Measurements from ENCODE around the gene C10orf67.
A peak's percentile ranks its signal among the peaks of the same experiment; 100 is the strongest.

Gene C10orf67

DNA sequence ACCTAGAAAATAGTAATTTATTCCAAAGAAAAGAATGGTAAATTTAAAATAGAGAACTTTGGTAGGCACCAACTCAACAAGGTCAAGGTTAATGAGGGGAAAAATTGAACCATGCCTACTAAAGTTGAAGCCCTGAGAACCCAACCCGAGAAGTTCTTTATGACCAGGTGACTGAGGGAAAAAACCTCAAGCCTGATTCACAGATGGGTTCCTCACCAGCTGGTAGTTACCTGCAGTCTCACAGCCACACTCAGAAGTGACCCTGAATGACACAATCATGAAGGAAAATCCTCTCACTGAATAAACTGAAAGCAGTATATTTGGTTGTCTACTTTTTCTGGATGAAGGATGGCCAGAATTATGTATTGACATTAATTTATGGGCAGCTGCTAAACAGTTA, 7.0 kb downstream of the C10orf67 start:
- ATAC-seq = no peak
- TF ChIP-seq GLIS3 (CRISPR knock-in tag; IDR thresholded peaks at IDR 0.05) (no peak), CSDC2 (CRISPR knock-in tag; IDR thresholded peaks at IDR 0.05) (no peak), ISL1 (CRISPR knock-in tag; IDR thresholded peaks at IDR 0.05) (no peak), RARB (CRISPR knock-in tag; IDR thresholded peaks at IDR 0.05) (no peak), PPARA (CRISPR knock-in tag; IDR thresholded peaks at IDR 0.05; ENCODE audit: borderline replicate concordance) (no peak), BACH2 (CRISPR knock-in tag; IDR thresholded peaks at IDR 0.05; ENCODE audit: borderline replicate concordance) (no peak), ZC3H10 (CRISPR knock-in tag; IDR thresholded peaks at IDR 0.05) (no peak), ZNF565 (CRISPR knock-in tag; conservative IDR thresholded peaks at IDR 0.05; ENCODE audit: low read depth) (no peak)
- TF ChIP-seq, protein P1, sequence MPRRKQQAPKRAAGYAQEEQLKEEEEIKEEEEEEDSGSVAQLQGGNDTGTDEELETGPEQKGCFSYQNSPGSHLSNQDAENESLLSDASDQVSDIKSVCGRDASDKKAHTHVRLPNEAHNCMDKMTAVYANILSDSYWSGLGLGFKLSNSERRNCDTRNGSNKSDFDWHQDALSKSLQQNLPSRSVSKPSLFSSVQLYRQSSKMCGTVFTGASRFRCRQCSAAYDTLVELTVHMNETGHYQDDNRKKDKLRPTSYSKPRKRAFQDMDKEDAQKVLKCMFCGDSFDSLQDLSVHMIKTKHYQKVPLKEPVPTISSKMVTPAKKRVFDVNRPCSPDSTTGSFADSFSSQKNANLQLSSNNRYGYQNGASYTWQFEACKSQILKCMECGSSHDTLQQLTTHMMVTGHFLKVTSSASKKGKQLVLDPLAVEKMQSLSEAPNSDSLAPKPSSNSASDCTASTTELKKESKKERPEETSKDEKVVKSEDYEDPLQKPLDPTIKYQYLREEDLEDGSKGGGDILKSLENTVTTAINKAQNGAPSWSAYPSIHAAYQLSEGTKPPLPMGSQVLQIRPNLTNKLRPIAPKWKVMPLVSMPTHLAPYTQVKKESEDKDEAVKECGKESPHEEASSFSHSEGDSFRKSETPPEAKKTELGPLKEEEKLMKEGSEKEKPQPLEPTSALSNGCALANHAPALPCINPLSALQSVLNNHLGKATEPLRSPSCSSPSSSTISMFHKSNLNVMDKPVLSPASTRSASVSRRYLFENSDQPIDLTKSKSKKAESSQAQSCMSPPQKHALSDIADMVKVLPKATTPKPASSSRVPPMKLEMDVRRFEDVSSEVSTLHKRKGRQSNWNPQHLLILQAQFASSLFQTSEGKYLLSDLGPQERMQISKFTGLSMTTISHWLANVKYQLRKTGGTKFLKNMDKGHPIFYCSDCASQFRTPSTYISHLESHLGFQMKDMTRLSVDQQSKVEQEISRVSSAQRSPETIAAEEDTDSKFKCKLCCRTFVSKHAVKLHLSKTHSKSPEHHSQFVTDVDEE (CRISPR knock-in tag; IDR thresholded peaks at IDR 0.05) = no peak

DNA sequence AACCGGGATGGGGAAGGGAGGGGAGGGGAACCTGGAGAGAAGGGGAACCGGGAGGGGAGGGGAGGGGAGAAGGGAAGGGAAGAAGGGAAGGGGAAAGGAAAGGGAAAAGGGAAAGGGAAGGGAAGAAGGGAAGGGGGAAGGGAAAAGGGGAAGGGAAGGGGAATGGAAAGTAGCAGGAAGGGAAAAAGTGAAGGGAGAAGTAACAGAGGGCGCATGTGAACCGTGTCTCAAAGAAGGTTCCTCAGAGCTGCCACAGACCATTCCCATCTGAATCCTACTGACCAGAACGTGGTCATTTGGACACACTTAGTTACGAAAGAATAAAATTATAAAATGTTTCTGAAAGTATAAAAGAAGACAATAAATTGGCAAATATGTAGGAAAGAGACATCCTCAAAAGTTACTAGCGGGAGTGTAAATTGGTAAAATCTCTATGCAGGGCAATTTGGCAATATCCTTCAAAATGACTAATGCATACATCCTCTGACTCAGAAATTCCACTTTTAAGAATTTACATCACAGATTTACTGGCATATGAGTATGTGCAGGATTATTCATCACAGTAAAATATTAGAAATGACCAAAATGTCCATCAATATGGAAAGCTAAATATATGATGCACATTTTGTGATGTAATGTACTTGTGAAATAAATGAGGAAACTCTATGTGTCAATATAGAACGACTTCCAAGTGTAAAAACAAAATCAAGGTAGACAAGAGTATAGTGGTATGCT, 12.9 kb downstream of the C10orf67 start:
- ATAC-seq = peak; percentile 84
- TF ChIP-seq ZFP3 (CRISPR knock-in tag; IDR thresholded peaks at IDR 0.05) = no peak
- peak; percentile 66 for TF ChIP-seq ISL1 (CRISPR knock-in tag; IDR thresholded peaks at IDR 0.05)
- TF ChIP-seq, protein P2, sequence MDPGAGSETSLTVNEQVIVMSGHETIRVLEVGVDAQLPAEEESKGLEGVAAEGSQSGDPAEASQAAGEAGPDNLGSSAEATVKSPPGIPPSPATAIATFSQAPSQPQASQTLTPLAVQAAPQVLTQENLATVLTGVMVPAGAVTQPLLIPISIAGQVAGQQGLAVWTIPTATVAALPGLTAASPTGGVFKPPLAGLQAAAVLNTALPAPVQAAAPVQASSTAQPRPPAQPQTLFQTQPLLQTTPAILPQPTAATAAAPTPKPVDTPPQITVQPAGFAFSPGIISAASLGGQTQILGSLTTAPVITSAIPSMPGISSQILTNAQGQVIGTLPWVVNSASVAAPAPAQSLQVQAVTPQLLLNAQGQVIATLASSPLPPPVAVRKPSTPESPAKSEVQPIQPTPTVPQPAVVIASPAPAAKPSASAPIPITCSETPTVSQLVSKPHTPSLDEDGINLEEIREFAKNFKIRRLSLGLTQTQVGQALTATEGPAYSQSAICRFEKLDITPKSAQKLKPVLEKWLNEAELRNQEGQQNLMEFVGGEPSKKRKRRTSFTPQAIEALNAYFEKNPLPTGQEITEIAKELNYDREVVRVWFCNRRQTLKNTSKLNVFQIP (CRISPR knock-in tag; IDR thresholded peaks at IDR 0.05; ENCODE audit: borderline replicate concordance, low read depth) = no peak
- no peak for TF ChIP-seq OSR1 (CRISPR knock-in tag; IDR thresholded peaks at IDR 0.05)
- no peak for TF ChIP-seq ZNF8 (CRISPR knock-in tag; IDR thresholded peaks at IDR 0.05)
- peak; percentile 89; the same call in 1 of the 2 replicates for TF ChIP-seq TOX (CRISPR knock-in tag; IDR thresholded peaks at IDR 0.05; ENCODE audit: borderline replicate concordance)

DNA sequence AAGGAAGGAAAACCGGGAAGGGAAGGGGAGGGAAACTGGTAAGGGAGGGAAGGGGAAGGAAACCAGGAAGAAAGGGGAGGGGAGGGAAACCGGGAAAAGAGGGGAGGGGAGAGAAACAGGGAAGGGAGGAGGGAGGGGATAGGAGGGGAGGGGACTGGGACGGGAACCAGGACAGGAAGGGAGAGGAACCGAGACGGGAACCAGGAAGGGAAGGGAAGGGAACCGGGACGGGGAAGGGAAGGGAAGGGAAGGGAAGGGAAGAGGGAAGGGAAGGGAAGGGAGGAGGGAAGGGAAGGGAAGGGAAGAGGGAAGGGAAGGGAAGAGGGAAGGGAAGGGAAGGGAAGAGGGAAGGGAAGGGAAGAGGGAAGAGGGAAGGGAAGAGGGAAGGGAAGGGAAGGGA, 13.6 kb downstream of the C10orf67 start:
- ATAC-seq = no peak
- TF ChIP-seq, protein P3, sequence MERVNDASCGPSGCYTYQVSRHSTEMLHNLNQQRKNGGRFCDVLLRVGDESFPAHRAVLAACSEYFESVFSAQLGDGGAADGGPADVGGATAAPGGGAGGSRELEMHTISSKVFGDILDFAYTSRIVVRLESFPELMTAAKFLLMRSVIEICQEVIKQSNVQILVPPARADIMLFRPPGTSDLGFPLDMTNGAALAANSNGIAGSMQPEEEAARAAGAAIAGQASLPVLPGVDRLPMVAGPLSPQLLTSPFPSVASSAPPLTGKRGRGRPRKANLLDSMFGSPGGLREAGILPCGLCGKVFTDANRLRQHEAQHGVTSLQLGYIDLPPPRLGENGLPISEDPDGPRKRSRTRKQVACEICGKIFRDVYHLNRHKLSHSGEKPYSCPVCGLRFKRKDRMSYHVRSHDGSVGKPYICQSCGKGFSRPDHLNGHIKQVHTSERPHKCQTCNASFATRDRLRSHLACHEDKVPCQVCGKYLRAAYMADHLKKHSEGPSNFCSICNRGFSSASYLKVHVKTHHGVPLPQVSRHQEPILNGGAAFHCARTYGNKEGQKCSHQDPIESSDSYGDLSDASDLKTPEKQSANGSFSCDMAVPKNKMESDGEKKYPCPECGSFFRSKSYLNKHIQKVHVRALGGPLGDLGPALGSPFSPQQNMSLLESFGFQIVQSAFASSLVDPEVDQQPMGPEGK (CRISPR knock-in tag; IDR thresholded peaks at IDR 0.05; ENCODE audit: borderline replicate concordance) = no peak
- TF ChIP-seq SNAI2 (CRISPR knock-in tag; IDR thresholded peaks at IDR 0.05) (no peak), ZFP30 (CRISPR knock-in tag; IDR thresholded peaks at IDR 0.05) (no peak), ISL1 (CRISPR knock-in tag; IDR thresholded peaks at IDR 0.05) (no peak), BACH2 (CRISPR knock-in tag; IDR thresholded peaks at IDR 0.05; ENCODE audit: borderline replicate concordance) (no peak), GLIS3 (CRISPR knock-in tag; IDR thresholded peaks at IDR 0.05) (no peak), ZFP3 (CRISPR knock-in tag; IDR thresholded peaks at IDR 0.05) (no peak), TOX (CRISPR knock-in tag; IDR thresholded peaks at IDR 0.05; ENCODE audit: borderline replicate concordance) (no peak), ZC3H10 (CRISPR knock-in tag; IDR thresholded peaks at IDR 0.05) (no peak), ZNF70 (CRISPR knock-in tag; IDR thresholded peaks at IDR 0.05) (no peak), OSR1 (CRISPR knock-in tag; IDR thresholded peaks at IDR 0.05) (no peak), ZNF565 (CRISPR knock-in tag; conservative IDR thresholded peaks at IDR 0.05; ENCODE audit: low read depth) (no peak), RARB (CRISPR knock-in tag; IDR thresholded peaks at IDR 0.05) (no peak), ESRRG (CRISPR knock-in tag; IDR thresholded peaks at IDR 0.05) (no peak), ZNF8 (CRISPR knock-in tag; IDR thresholded peaks at IDR 0.05) (no peak), PPARA (CRISPR knock-in tag; IDR thresholded peaks at IDR 0.05; ENCODE audit: borderline replicate concordance) (no peak)
- TF ChIP-seq, protein P4, sequence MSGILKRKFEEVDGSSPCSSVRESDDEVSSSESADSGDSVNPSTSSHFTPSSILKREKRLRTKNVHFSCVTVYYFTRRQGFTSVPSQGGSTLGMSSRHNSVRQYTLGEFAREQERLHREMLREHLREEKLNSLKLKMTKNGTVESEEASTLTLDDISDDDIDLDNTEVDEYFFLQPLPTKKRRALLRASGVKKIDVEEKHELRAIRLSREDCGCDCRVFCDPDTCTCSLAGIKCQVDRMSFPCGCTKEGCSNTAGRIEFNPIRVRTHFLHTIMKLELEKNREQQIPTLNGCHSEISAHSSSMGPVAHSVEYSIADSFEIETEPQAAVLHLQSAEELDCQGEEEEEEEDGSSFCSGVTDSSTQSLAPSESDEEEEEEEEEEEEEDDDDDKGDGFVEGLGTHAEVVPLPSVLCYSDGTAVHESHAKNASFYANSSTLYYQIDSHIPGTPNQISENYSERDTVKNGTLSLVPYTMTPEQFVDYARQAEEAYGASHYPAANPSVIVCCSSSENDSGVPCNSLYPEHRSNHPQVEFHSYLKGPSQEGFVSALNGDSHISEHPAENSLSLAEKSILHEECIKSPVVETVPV (CRISPR knock-in tag; IDR thresholded peaks at IDR 0.05) = no peak
- TF ChIP-seq, protein P5, sequence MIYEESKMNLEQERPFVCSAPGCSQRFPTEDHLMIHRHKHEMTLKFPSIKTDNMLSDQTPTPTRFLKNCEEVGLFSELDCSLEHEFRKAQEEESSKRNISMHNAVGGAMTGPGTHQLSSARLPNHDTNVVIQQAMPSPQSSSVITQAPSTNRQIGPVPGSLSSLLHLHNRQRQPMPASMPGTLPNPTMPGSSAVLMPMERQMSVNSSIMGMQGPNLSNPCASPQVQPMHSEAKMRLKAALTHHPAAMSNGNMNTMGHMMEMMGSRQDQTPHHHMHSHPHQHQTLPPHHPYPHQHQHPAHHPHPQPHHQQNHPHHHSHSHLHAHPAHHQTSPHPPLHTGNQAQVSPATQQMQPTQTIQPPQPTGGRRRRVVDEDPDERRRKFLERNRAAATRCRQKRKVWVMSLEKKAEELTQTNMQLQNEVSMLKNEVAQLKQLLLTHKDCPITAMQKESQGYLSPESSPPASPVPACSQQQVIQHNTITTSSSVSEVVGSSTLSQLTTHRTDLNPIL (CRISPR knock-in tag; IDR thresholded peaks at IDR 0.05; ENCODE audit: low read depth) = no peak
- TF ChIP-seq, protein P2 (CRISPR knock-in tag; IDR thresholded peaks at IDR 0.05; ENCODE audit: borderline replicate concordance, low read depth) = no peak
- TF ChIP-seq, protein P1 (CRISPR knock-in tag; IDR thresholded peaks at IDR 0.05) = no peak
